Neural cell (in vitro differentiated cells): ENCODE results near the gene LRRC15. TPM values are rescaled to one million over a fixed set of nuclear protein-coding genes. Genes with fewer than 3 reads are reported as not detected.

ENCODE experiments used
- H2AFZ ChIP-seq: fragments of 200-600, 300-800 bp; sonication (generic), shearing (Covaris generic); 2 replicates; pipeline ENCODE4 v1.6.0; 2014; ENCODE audit warnings: low read depth, mild to moderate bottlenecking, antibody characterized with exemption, low read length, moderate library complexity
- H3F3A ChIP-seq: fragments of 200-600 bp; shearing (Covaris generic); 2 replicates; pipeline ENCODE4 v1.6.1; 2016; ENCODE audit warnings: mild to moderate bottlenecking, moderate library complexity, mixed read lengths, antibody characterized with exemption, low read length; ENCODE audit not compliant: insufficient read depth, poor library complexity, severe bottlenecking
- H3K27ac ChIP-seq: fragments of 200-600, 300-800 bp; sonication (generic), shearing (Covaris generic); 2 replicates; pipeline ENCODE4 v1.5.1; 2014; ENCODE audit warnings: mild to moderate bottlenecking, low read length, moderate library complexity
- H3K27me3 ChIP-seq: fragments of 300-800, 200-600 bp; sonication (generic), shearing (Covaris generic); 2 replicates; pipeline ENCODE4 v1.6.0; 2014; ENCODE audit warnings: mild to moderate bottlenecking, low read depth, low read length, moderate library complexity; ENCODE audit not compliant: insufficient read depth
- H3K36me3 ChIP-seq: fragments of 300-800, 200-600 bp; sonication (generic), shearing (Covaris generic); 2 replicates; pipeline ENCODE4 v1.5.1; 2014; ENCODE audit warnings: mild to moderate bottlenecking, antibody characterized with exemption, low read length, moderate library complexity; ENCODE audit not compliant: insufficient read depth
- H3K4me2 ChIP-seq: fragments of 300-800, 200-600 bp; sonication (generic), shearing (Covaris generic); 2 replicates; pipeline ENCODE4 v1.6.0; 2014; ENCODE audit warnings: mild to moderate bottlenecking, low read length
- H3K4me3 ChIP-seq: fragments of 300-800, 200-600 bp; sonication (generic), shearing (Covaris generic); 2 replicates; pipeline ENCODE4 v1.5.1; 2014; ENCODE audit warnings: mild to moderate bottlenecking, low read length, moderate library complexity
- H3K79me2 ChIP-seq: fragments of 200-600 bp; shearing (Covaris generic); replicated peaks from 2 replicates; pipeline ENCODE4 v1.6.0; 2014; ENCODE audit warnings: mild to moderate bottlenecking, low read length, moderate library complexity; ENCODE audit not compliant: insufficient read depth
- H3K9ac ChIP-seq: fragments of 300-800, 200-600 bp; sonication (generic), shearing (Covaris generic); 2 replicates; pipeline ENCODE4 v1.6.1; 2016; ENCODE audit warnings: mild to moderate bottlenecking, low read length, mixed read lengths
- H3K9me2 ChIP-seq: fragments of 200-600 bp; shearing (Covaris generic); 2 replicates; pipeline ENCODE4 v1.6.1; 2016; ENCODE audit warnings: mild to moderate bottlenecking, low read length, mixed read lengths; ENCODE audit not compliant: insufficient read depth
- H3K9me3 ChIP-seq: fragments of 200-600, 300-800 bp; sonication (generic), shearing (Covaris generic); 2 replicates; pipeline ENCODE4 v1.6.1; 2016; ENCODE audit warnings: mild to moderate bottlenecking, mixed run types, low read length, moderate library complexity, mixed read lengths
- H4K20me1 ChIP-seq: fragments of 200-600 bp; shearing (Covaris generic); 2 replicates; pipeline ENCODE4 v1.6.1; 2016; ENCODE audit warnings: mild to moderate bottlenecking, mixed run types; ENCODE audit not compliant: insufficient read depth
- EP300 ChIP-seq: fragments of 450-650 bp; conservative IDR thresholded peaks from 2 replicates; pipeline ENCODE4 v1.6.1; 2014; ENCODE audit warnings: antibody characterized with exemption, mild to moderate bottlenecking, moderate library complexity; ENCODE audit not compliant: poor library complexity, severe bottlenecking
- EZH2 ChIP-seq: fragments of 200-600, 300-800 bp; shearing (Covaris generic), sonication (generic); IDR thresholded peaks from 2 replicates; pipeline ENCODE4 v1.6.1; 2014; ENCODE audit warnings: antibody characterized with exemption, low read length, borderline replicate concordance, mild to moderate bottlenecking; ENCODE audit not compliant: insufficient read depth, poor library complexity, severe bottlenecking
- MXI1 ChIP-seq: fragments of 450-650 bp; conservative IDR thresholded peaks from 2 replicates; pipeline ENCODE4 v1.6.1; 2014; ENCODE audit warnings: antibody characterized with exemption, mild to moderate bottlenecking; ENCODE audit not compliant: poor library complexity, severe bottlenecking
- POLR2AphosphoS5 ChIP-seq: IDR thresholded peaks from 2 replicates; pipeline ENCODE4 v1.6.1; 2012
- RAD21 ChIP-seq: fragments of 450-650 bp; conservative IDR thresholded peaks from 2 replicates; pipeline ENCODE4 v1.6.1; 2014; ENCODE audit warnings: antibody characterized with exemption, mild to moderate bottlenecking, moderate library complexity
- SMC3 ChIP-seq: fragments of 450-650 bp; conservative IDR thresholded peaks from 2 replicates; pipeline ENCODE4 v1.6.1; 2014; ENCODE audit warnings: antibody characterized with exemption, mild to moderate bottlenecking, moderate library complexity; ENCODE audit not compliant: poor library complexity
- TAF1 ChIP-seq: IDR thresholded peaks from 2 replicates; pipeline ENCODE4 v1.6.1; 2012; ENCODE audit warnings: low read depth
- polyA plus RNA-seq: library from polyadenylated mRNA; depleted of rRNA; stranded (reverse); fragments of >200 nt; gene quantifications from 2 replicates; pipeline ENCODE4 v1.2.3, GENCODE V29; 2014
- TF ChIP-seq, protein P1 (sequence below): IDR thresholded peaks from 2 replicates; pipeline ENCODE4 v1.6.1; 2012; ENCODE audit warnings: borderline replicate concordance
- TF ChIP-seq, protein P2 (sequence below): fragments of 450-650 bp; IDR thresholded peaks from 2 replicates; pipeline ENCODE4 v1.5.1; 2014; ENCODE audit warnings: antibody characterized with exemption, mild to moderate bottlenecking, moderate library complexity; ENCODE audit not compliant: poor library complexity, severe bottlenecking

Gene LRRC15
- polyA plus RNA-seq, 1 donor from 2014 or later, result not detected

DNA sequence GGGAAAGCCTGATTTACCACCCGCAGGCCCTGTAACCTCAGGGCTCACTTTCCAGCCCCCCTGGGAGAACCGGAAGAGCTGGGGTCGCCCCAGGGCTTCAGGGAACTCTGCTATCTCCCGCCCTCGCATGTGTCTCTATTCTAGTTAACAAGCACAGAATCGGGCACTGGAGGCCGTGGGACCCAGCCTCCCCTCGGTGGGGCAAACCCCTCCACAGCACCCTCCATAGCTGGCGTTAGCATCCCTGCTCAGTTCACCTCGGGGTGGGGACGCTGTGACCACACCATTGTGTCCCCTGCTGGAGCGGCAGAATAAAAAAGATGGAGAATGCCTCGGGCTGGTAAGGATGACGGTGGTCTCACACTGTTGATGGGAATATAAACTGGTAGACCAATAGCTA lies 3.5 kb upstream of the LRRC15 start:
- Histone ChIP-seq H3K4me2 (no peak overlapping the region), H3K27ac (no peak overlapping the region), H3F3A (no peaks in the 10 kb centered on the region), H3K36me3 (no peaks in the 10 kb centered on the region), H2AFZ (no peak overlapping the region), H3K9ac (no peak overlapping the region), H3K27me3 (no peaks in the 10 kb centered on the region), H3K4me3 (no peak overlapping the region), H3K79me2 (no peaks in the 10 kb centered on the region), H3K9me2 (no peaks in the 10 kb centered on the region), H3K9me3 (no peaks in the 10 kb centered on the region), H4K20me1 (no peaks in the 10 kb centered on the region)
- TF ChIP-seq, protein P1, sequence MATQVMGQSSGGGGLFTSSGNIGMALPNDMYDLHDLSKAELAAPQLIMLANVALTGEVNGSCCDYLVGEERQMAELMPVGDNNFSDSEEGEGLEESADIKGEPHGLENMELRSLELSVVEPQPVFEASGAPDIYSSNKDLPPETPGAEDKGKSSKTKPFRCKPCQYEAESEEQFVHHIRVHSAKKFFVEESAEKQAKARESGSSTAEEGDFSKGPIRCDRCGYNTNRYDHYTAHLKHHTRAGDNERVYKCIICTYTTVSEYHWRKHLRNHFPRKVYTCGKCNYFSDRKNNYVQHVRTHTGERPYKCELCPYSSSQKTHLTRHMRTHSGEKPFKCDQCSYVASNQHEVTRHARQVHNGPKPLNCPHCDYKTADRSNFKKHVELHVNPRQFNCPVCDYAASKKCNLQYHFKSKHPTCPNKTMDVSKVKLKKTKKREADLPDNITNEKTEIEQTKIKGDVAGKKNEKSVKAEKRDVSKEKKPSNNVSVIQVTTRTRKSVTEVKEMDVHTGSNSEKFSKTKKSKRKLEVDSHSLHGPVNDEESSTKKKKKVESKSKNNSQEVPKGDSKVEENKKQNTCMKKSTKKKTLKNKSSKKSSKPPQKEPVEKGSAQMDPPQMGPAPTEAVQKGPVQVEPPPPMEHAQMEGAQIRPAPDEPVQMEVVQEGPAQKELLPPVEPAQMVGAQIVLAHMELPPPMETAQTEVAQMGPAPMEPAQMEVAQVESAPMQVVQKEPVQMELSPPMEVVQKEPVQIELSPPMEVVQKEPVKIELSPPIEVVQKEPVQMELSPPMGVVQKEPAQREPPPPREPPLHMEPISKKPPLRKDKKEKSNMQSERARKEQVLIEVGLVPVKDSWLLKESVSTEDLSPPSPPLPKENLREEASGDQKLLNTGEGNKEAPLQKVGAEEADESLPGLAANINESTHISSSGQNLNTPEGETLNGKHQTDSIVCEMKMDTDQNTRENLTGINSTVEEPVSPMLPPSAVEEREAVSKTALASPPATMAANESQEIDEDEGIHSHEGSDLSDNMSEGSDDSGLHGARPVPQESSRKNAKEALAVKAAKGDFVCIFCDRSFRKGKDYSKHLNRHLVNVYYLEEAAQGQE, result no peak
- TF ChIP-seq EZH2 (no peak), MXI1 (no peak), EP300 (no peak)
- TF ChIP-seq, protein P2, sequence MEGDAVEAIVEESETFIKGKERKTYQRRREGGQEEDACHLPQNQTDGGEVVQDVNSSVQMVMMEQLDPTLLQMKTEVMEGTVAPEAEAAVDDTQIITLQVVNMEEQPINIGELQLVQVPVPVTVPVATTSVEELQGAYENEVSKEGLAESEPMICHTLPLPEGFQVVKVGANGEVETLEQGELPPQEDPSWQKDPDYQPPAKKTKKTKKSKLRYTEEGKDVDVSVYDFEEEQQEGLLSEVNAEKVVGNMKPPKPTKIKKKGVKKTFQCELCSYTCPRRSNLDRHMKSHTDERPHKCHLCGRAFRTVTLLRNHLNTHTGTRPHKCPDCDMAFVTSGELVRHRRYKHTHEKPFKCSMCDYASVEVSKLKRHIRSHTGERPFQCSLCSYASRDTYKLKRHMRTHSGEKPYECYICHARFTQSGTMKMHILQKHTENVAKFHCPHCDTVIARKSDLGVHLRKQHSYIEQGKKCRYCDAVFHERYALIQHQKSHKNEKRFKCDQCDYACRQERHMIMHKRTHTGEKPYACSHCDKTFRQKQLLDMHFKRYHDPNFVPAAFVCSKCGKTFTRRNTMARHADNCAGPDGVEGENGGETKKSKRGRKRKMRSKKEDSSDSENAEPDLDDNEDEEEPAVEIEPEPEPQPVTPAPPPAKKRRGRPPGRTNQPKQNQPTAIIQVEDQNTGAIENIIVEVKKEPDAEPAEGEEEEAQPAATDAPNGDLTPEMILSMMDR, result no peak

DNA sequence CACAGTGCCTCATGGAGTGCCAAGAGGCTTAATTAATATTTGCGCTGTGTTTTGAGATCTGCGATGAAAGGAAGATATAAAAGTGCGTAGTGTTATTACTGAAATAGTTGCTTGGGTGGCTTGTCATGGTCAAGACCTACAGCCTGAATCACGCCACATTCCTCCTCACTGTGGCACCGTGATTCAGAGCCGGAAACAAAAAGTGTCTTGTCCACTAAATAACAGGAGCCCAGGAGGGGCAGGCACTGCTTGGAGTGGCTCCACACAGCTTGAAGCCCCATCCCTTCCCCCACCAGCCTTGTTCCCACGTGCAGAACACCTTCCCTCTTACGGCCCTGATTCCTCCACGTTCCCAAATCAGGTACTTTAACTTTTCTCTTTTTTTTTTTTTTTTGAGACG lies 1.2 kb upstream of the LRRC15 start:
- Histone ChIP-seq H3K4me3 (no peak overlapping the region), H3F3A (no peaks in the 10 kb centered on the region), H3K27me3 (no peaks in the 10 kb centered on the region), H2AFZ (no peak overlapping the region), H3K9me3 (no peaks in the 10 kb centered on the region), H3K9me2 (no peaks in the 10 kb centered on the region), H3K4me2 (no peak overlapping the region), H3K9ac (no peak overlapping the region), H3K27ac (no peak overlapping the region), H4K20me1 (no peaks in the 10 kb centered on the region), H3K36me3 (no peaks in the 10 kb centered on the region), H3K79me2 (no peaks in the 10 kb centered on the region)
- TF ChIP-seq TAF1 (no peak), EP300 (no peak), RAD21 (no peak), SMC3 (no peak), MXI1 (no peak), EZH2 (no peak), POLR2AphosphoS5 (no peak)
- TF ChIP-seq, protein P2, result no peak
- TF ChIP-seq, protein P1, result no peak
